ENCODE results near the gene ZNF480.

ZNF480 gene

GRCh38 chr19:52273301-52273700 is 23.7 kb upstream of the ZNF480 start:
- no peak for DNase-seq (ENCODE audit: low read depth in 1 of 2, low spot score in 1 of 2)
- H3K27ac ChIP-seq (replicated peaks), result no peak overlapping the region
- no peaks in the 10 kb centered on the region for H3K27me3 ChIP-seq (ENCODE audit: insufficient read depth, poor library complexity, severe bottlenecking)
- H3K4me3 ChIP-seq (replicated peaks; ENCODE audit: insufficient read depth, low read length), result no peak overlapping the region
- TF ChIP-seq SPI1 (IDR thresholded peaks at IDR 0.05; ENCODE audit: borderline replicate concordance, low read depth) (no peak), GABPA (IDR thresholded peaks at IDR 0.05; ENCODE audit: low read depth) (no peak), REST (IDR thresholded peaks at IDR 0.05; ENCODE audit: insufficient replicate concordance, low read depth) (no peak), POLR2AphosphoS5 (IDR thresholded peaks at IDR 0.05; ENCODE audit: low read depth) (no peak)
- TF ChIP-seq, protein P1, sequence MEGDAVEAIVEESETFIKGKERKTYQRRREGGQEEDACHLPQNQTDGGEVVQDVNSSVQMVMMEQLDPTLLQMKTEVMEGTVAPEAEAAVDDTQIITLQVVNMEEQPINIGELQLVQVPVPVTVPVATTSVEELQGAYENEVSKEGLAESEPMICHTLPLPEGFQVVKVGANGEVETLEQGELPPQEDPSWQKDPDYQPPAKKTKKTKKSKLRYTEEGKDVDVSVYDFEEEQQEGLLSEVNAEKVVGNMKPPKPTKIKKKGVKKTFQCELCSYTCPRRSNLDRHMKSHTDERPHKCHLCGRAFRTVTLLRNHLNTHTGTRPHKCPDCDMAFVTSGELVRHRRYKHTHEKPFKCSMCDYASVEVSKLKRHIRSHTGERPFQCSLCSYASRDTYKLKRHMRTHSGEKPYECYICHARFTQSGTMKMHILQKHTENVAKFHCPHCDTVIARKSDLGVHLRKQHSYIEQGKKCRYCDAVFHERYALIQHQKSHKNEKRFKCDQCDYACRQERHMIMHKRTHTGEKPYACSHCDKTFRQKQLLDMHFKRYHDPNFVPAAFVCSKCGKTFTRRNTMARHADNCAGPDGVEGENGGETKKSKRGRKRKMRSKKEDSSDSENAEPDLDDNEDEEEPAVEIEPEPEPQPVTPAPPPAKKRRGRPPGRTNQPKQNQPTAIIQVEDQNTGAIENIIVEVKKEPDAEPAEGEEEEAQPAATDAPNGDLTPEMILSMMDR (IDR thresholded peaks at IDR 0.05; ENCODE audit: insufficient read depth, low read length), result no peak

DNA sequence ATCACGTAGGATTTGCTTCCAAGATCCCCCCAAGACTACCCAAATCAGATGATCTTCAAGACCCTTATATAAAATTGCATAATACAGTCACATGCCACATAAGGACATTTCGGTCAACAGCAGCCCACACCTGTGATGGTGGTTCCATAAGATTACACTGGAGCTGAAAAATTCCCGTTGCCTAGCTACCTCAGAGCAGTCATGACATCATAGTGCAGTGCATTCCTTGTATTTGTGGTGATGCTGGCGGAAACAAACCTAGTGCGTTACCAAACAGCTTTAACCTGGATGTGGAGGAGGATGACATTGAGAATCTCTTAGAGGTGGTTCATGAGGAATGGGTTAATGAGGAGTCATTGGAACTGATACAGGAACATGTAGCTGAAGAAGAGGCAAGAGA is 22.8 kb upstream of the ZNF480 start:
- Histone ChIP-seq H3K4me3 (replicated peaks; ENCODE audit: insufficient read depth, low read length) (no peak overlapping the region), H3K27me3 (ENCODE audit: insufficient read depth, poor library complexity, severe bottlenecking) (no peaks in the 10 kb centered on the region), H3K27ac (replicated peaks) (no peak overlapping the region)
- DNase-seq (ENCODE audit: low read depth in 1 of 2, low spot score in 1 of 2), result no peak
- TF ChIP-seq SPI1 (IDR thresholded peaks at IDR 0.05; ENCODE audit: borderline replicate concordance, low read depth) (no peak), POLR2AphosphoS5 (IDR thresholded peaks at IDR 0.05; ENCODE audit: low read depth) (no peak), GABPA (IDR thresholded peaks at IDR 0.05; ENCODE audit: low read depth) (no peak), REST (IDR thresholded peaks at IDR 0.05; ENCODE audit: insufficient replicate concordance, low read depth) (no peak)
- TF ChIP-seq, protein P1 (IDR thresholded peaks at IDR 0.05; ENCODE audit: insufficient read depth, low read length), result no peak

- no peaks in the 10 kb centered on the region for H3K27me3 ChIP-seq (ENCODE audit: insufficient read depth, poor library complexity, severe bottlenecking)
- no peak overlapping the region for H3K27ac ChIP-seq (replicated peaks)
- no peak for TF ChIP-seq GABPA (IDR thresholded peaks at IDR 0.05; ENCODE audit: low read depth)
- TF ChIP-seq REST (IDR thresholded peaks at IDR 0.05; ENCODE audit: insufficient replicate concordance, low read depth), result no peak
- no peak for TF ChIP-seq POLR2AphosphoS5 (IDR thresholded peaks at IDR 0.05; ENCODE audit: low read depth)
- TF ChIP-seq, protein P1 (IDR thresholded peaks at IDR 0.05; ENCODE audit: insufficient read depth, low read length), result no peak
- no peak for DNase-seq (ENCODE audit: low read depth in 1 of 2, low spot score in 1 of 2)
- no peak overlapping the region for H3K4me3 ChIP-seq (replicated peaks; ENCODE audit: insufficient read depth, low read length)
These were observed 21.0 kb upstream of the ZNF480 start for GRCh38 chr19:52275988-52276387.
